Astrocyte of the cerebellum (primary cell): ENCODE data around the gene SOSTDC1.

ENCODE experiments used
- DNase-seq: peaks from one replicate; pipeline ENCODE4 v3.0.0-alpha.2; 2011; ENCODE audit warnings: low read depth
- H3K4me3 ChIP-seq: 2 replicates; pipeline ENCODE4 v1.5.1; 2011; ENCODE audit warnings: mild to moderate bottlenecking, low read depth, low read length, moderate library complexity
- CTCF ChIP-seq: IDR thresholded peaks from 2 replicates; pipeline ENCODE4 v1.5.1; 2012; ENCODE audit warnings: low read length, low read depth, moderate library complexity, mild to moderate bottlenecking; ENCODE audit errors: missing control alignments
- in situ Hi-C: cut with HindIII; loops from 2 replicates; pipeline ENCODE4 v1.10.0; 2017; ENCODE audit warnings: low sequenced_read_pairs

SOSTDC1 gene

GRCh38 chr7:16492513-16493062 lies 27.1 kb upstream of the SOSTDC1 start:
- H3K4me3 ChIP-seq, result no peak overlapping the region
- DNase-seq, result peak; percentile 11
- no peak for TF ChIP-seq CTCF
- in situ Hi-C loops, result no loop called here

GRCh38 chr7:16491148-16491547 lies 25.6 kb upstream of the SOSTDC1 start:
- DNase-seq, result no peak
- H3K4me3 ChIP-seq, result no peak overlapping the region
- no peak for TF ChIP-seq CTCF
- in situ Hi-C loops, result no loop called here

- DNase-seq, result peak; percentile 47
- H3K4me3 ChIP-seq, result no peak overlapping the region
- in situ Hi-C loops, result no loop called here
- no peak for TF ChIP-seq CTCF
Measured at GRCh38 chr7:16484453-16485158, 19.1 kb upstream of the SOSTDC1 start.

GRCh38 chr7:16479591-16479990 lies 14.1 kb upstream of the SOSTDC1 start:
- TF ChIP-seq CTCF, result no peak
- DNase-seq, result no peak
- no peak overlapping the region for H3K4me3 ChIP-seq
- in situ Hi-C loops, result no loop called here

- TF ChIP-seq CTCF, result no peak
- no peak for DNase-seq
- in situ Hi-C loops, result no loop called here
- H3K4me3 ChIP-seq, result no peak overlapping the region
Measured at GRCh38 chr7:16479161-16479560, 13.6 kb upstream of the SOSTDC1 start.

- peak; percentile 3 for TF ChIP-seq CTCF
- no peak overlapping the region for H3K4me3 ChIP-seq
- in situ Hi-C loops, result no loop called here
- DNase-seq, result no peak
Measured at GRCh38 chr7:16471933-16472332, 6.4 kb upstream of the SOSTDC1 start.
